ENCODE measurements around the gene FEM1B.

The FEM1B gene

DNA sequence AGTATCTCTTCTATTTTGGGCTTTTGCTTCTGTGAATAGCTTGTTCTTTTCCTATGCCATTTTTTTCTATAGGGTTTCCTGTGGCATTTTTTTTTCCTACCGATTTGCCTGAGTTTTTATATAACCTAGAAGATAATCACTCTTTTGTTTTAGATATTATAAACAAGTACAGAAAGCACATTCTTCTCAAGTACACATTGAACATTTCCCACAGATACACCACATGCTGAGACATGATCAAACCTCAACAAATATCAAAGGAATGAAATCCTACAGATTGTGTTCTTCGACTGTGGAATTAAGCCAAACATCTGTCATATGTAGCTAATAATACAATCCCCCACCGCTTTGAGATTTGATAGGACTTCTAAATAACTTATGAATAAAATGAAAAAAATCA is 9.1 kb upstream of the FEM1B start:
- Histone ChIP-seq H3K4me1 (ENCODE audit: control insufficient read depth, insufficient read depth, low read length) (peaks cover 11% of the 10 kb centered on the region), H3K36me3 (ENCODE audit: control insufficient read depth in 2 of 2, insufficient read depth in 1 of 2, low read length in 2 of 2) (no peaks in the 10 kb centered on the region), H3K4me3 (ENCODE audit: low read depth, low read length) (no peak overlapping the region), H3K27ac (ENCODE audit: extremely low read depth, low read depth, low read length) (no peak overlapping the region), H3K9me3 (ENCODE audit: control insufficient read depth, insufficient read depth, low read depth, low read length) (no peaks in the 10 kb centered on the region)
- ChIA-PET CTCF (interaction anchor here (0.6 to 1.7 kb wide), 2 partner anchors 16 to 472 kb away, joined by 3 to 10 read pairs; no protein-coding TSS in a partner anchor), POLR2A (no interaction called here)
- TF ChIP-seq ZBTB21 (tag by site-specific recombination; IDR thresholded peaks at IDR 0.05) (no peak), ZNF777 (tag by site-specific recombination; IDR thresholded peaks at IDR 0.05; ENCODE audit: borderline replicate concordance) (no peak), ZNF518A (tag by site-specific recombination; conservative IDR thresholded peaks at IDR 0.05; ENCODE audit: low read depth) (no peak), ZNF350 (tag by site-specific recombination; IDR thresholded peaks at IDR 0.05) (no peak), MYNN (tag by site-specific recombination; IDR thresholded peaks at IDR 0.05; ENCODE audit: borderline replicate concordance) (no peak), ZNF138 (tag by site-specific recombination; IDR thresholded peaks at IDR 0.05; ENCODE audit: borderline replicate concordance) (no peak), ZNF704 (tag by site-specific recombination; IDR thresholded peaks at IDR 0.05) (no peak), ZNF169 (tag by site-specific recombination; IDR thresholded peaks at IDR 0.05) (no peak), ZNF324 (tag by site-specific recombination; IDR thresholded peaks at IDR 0.05) (no peak), AEBP2 (tag by site-specific recombination; IDR thresholded peaks at IDR 0.05; ENCODE audit: borderline replicate concordance) (no peak), WT1 (tag by site-specific recombination; IDR thresholded peaks at IDR 0.05) (no peak), GLIS2 (tag by site-specific recombination; IDR thresholded peaks at IDR 0.05) (no peak), ZNF830 (tag by site-specific recombination; IDR thresholded peaks at IDR 0.05; ENCODE audit: low read depth) (no peak), SETDB1 (IDR thresholded peaks at IDR 0.05; ENCODE audit: insufficient read length, low read length) (no peak)
- TF ChIP-seq, protein P1, sequence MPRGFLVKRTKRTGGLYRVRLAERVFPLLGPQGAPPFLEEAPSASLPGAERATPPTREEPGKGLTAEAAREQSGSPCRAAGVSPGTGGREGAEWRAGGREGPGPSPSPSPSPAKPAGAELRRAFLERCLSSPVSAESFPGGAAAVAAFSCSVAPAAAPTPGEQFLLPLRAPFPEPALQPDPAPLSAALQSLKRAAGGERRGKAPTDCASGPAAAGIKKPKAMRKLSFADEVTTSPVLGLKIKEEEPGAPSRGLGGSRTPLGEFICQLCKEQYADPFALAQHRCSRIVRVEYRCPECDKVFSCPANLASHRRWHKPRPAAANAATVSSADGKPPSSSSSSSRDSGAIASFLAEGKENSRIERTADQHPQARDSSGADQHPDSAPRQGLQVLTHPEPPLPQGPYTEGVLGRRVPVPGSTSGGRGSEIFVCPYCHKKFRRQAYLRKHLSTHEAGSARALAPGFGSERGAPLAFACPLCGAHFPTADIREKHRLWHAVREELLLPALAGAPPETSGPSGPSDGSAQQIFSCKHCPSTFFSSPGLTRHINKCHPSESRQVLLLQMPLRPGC (tag by site-specific recombination; IDR thresholded peaks at IDR 0.05): no peak
- TF ChIP-seq, protein P2, sequence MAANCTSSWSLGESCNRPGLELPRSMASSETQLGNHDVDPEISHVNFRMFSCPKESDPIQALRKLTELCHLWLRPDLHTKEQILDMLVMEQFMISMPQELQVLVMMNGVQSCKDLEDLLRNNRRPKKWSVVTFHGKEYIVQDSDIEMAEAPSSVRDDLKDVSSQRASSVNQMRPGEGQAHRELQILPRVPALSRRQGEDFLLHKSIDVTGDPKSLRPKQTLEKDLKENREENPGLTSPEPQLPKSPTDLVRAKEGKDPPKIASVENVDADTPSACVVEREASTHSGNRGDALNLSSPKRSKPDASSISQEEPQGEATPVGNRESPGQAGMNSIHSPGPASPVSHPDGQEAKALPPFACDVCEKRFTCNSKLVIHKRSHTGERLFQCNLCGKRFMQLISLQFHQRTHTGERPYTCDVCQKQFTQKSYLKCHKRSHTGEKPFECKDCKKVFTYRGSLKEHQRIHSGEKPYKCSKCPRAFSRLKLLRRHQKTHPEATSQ (tag by site-specific recombination; IDR thresholded peaks at IDR 0.05): no peak
- TF ChIP-seq, protein P3, sequence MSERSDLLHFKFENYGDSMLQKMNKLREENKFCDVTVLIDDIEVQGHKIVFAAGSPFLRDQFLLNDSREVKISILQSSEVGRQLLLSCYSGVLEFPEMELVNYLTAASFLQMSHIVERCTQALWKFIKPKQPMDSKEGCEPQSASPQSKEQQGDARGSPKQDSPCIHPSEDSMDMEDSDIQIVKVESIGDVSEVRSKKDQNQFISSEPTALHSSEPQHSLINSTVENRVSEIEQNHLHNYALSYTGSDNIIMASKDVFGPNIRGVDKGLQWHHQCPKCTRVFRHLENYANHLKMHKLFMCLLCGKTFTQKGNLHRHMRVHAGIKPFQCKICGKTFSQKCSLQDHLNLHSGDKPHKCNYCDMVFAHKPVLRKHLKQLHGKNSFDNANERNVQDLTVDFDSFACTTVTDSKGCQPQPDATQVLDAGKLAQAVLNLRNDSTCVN (tag by site-specific recombination; optimal IDR thresholded peaks at IDR 0.05): no peak
- TF ChIP-seq, protein P4, sequence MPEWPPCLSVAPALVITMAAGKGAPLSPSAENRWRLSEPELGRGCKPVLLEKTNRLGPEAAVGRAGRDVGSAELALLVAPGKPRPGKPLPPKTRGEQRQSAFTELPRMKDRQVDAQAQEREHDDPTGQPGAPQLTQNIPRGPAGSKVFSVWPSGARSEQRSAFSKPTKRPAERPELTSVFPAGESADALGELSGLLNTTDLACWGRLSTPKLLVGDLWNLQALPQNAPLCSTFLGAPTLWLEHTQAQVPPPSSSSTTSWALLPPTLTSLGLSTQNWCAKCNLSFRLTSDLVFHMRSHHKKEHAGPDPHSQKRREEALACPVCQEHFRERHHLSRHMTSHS (tag by site-specific recombination; IDR thresholded peaks at IDR 0.05): no peak
